ENCODE measurements around the gene GSK3B.

The GSK3B gene

DNA sequence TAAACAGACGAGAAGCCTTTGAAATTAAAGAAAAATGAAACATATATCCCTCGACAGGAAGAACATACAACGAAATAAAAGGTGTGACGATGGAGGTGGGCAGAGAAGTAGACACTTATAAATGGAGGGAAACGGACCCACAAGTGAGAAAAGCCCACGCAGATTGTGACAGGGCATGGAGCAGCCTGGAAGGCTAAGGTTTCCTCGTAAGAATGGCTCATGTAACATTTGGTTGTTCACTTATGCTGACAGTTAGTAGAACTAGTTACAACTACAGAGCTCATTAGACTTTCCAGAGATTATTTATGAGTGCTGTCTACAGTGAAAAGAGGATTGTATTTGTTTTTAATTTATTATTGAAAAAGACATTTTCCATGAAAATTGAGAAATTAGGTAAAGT lies 229.8 kb downstream of the GSK3B start:
- no peak for DNase-seq

DNA sequence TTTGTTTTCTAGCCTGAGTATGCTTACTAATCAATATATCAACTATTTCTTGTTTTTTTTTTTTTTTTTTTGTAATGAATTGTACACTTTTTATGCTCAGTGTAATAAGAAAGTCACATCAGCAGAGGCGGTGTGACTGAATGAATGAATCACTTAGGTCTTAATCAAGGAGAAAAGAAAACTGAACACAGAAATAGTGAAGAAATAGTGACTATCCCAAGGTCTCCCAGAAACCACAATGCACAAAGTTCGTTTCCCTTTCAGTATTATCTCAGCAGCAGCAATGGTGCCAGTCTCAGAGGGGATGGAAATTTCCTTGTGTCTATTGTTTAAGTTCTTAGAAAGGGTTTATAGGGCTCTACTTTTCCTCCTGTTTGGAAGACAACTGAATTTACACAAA lies 231.6 kb downstream of the GSK3B start:
- no peak for DNase-seq

DNA sequence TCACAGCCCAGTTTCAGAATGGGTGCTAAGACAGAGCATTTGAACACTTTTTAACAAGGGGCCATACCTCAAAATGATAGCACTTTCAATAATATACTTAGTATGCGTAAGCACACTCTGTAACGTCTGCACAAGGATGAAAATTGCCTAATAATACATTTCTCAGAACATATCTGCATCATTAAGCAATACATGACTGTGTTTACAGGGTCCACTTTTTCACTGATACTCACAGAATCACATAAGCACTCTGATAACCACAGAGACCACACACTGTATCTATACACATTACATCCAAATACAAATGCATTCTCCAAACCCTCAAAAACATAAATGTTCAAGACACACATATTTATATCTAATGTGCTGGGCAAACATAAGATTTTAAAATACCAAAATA lies 232.6 kb downstream of the GSK3B start:
- no peak for DNase-seq

GRCh38 chr3:119859728-119860127 lies 234.5 kb downstream of the GSK3B start:
- no peak for DNase-seq

DNA sequence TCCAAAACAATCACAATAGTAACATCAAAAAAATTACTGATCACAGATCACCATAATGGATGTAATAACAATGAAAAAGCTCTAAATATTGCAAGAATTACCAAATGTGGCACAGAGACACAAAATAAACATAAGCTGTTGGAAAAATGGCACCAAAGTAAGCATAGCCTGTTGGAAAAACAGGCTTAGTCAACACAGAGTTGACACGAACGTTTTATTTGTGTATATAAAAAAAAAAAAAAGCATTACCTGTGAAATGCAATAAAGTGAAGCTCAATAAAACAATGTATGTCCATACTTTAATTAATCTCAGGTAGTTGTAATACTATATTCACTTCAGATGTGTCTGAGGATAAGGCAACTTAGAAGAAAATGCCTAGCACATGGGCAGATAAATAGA lies 235.3 kb downstream of the GSK3B start:
- no peak for DNase-seq

DNA sequence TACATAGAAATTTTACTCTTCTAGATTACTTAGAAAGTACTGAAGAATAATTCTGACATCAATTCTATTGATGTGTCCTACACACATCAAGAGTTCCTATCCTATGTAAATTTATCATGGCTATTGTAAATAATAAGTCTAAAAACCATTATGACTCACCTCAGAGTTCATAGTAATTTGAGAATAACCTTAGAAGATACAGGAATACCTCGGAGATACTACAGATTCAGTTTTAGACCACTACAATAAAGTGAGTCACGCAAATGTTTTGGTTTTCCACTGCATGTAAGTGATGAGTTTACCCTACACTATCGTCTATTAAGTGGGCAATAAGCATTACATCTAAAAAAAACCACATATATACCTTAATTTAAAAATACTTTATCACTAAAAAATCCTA lies 237.6 kb downstream of the GSK3B start:
- DNase-seq = no peak

GRCh38 chr3:119849126-119849525 lies 245.1 kb downstream of the GSK3B start:
- DNase-seq = no peak

GRCh38 chr3:119841808-119842471 lies 252.3 kb downstream of the GSK3B start:
- DNase-seq = no peak

DNA sequence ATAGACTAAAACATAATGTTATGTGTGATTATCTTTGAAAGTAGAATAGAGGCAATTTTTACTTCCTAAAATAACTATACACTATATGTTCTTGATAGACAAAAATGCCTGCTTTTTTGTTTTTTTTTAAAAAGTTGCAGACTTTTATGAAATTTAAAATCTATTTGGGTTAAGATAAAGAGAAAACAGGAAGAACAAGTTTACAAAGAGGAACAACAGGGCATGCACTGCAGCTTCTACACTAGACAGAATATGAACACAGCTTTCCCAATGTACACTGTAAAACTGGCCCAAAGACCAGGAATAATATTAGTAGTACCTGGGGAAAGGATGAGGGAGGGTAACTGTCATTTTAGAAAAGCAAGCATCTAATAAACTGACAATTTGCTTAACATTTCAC lies 258.7 kb downstream of the GSK3B start:
- no peak for DNase-seq

DNA sequence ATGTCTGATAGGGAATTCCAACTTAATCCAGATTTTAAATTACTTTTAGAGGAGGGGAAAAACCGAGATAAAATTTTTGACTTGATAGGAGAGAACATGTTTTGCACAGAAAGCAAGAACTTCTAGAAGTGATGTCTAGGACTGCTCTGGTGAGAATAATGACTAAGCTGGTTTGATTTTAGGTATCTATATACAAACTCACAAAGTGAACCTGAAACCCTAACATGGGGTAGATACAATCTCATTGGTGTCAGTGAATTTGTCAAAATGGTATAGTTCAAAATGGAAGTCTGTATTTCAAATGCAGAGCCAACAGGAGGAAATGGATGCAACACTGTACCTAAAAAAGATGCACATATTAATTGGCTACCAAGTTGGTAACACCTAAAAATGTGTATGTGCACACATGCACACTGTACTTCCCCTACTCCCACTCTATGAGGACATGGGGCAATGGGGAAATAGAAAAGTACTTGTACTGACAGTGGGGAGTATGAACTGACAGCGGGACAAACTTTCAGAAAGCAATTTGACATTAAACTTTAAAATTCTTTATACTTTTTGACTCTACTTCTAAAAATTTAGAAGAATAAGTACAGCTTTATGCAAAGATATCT lies 259.4 kb downstream of the GSK3B start:
- DNase-seq = no peak

DNA sequence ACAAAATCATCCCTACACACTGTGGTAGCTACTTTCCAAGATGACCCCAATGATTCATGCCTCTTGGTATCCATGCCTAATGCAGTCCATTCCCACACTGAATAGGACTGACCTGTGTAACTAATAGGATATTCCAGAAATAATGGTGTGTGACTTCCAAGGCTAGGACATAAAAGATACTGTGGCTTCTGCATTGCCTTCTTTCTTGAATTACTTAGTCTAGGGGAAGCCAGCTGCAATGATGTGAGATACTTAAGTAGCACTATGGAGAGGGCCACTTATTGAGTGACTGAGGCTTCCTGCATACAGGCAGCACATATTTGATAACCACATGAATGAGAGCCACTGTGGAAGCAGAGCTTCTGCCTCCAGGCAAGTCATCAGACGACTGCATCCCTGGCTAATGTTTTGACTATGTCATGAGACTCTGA lies 262.3 kb downstream of the GSK3B start:
- no peak for DNase-seq

DNA sequence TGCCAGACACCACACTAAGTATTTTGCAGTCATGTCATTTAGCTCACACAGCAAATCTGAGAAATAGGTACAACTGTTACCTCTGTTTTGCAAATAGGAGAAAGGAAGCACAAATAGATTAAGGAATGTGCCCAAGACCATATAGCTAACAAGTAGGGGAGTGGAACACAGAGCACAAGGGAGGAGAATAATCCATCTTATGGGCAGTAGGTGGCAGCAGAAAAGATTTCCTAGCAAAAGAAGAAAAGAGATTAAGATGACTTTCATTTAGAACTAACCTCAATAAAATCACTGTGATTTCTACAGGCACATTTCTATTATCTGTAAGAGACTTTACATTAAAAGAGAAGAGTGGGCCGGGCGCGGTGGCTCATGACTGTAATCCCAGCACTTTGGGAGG lies 263.2 kb downstream of the GSK3B start:
- DNase-seq = no peak

DNA sequence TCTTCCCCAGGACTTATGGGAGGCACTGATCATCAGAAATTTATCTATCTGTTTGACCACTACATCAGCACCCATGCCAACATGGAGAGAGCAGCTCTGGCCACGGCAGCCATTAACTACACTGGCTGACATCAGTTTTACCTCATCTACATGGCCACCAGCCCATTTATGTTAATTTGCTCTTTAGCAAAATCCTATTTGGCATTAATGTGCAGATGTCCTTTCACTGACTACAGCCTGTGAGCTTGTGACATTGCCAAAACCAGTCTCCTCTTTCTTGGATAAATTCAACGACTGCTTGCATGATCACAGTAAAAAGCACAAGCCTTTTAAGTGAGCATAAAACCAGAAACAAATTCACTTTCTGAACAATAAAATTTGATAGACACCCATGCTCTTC lies 264.8 kb downstream of the GSK3B start:
- no peak for DNase-seq

DNA sequence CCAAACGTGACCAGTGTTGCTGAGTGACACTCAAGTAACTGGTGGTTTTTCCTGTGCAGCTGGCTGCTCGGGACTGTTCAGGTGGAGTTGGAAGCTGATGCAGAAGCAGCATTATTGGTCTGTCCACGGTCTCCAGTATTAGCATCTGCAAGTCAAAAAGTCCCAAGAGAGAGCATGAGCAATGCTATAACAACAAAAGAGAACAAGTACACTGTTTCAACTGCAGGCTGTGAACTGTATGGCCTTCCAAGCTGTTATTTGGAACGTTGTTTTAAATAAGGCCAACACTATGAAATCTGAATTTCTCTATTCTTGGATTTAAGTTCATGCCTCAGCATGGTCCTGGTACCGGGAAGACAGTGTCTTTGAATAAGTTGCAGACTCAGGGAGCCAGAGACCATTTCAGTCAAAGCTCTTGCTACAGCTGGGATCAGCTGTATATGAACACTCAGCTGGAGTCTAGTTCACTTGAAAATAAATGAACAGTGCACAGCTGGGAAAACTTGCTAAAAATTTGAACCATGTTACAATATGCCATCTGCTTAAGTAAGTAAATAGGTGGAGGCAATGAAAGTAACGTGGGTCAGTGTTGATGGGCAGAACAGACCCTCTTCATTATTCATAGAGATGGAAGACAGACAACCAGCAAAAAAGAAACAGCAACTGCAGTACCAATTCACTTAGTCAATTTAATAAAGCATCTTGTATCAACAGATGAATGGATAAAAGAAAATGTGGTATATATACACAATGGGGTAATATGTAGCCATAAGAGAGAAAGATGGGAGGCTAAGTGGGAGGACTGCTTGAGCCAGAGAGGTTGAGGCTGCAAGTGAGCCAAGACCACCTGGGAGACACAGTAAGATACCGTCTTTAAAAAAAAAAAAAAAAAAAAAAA lies 267.3 kb downstream of the GSK3B start:
- no peak for DNase-seq

DNA sequence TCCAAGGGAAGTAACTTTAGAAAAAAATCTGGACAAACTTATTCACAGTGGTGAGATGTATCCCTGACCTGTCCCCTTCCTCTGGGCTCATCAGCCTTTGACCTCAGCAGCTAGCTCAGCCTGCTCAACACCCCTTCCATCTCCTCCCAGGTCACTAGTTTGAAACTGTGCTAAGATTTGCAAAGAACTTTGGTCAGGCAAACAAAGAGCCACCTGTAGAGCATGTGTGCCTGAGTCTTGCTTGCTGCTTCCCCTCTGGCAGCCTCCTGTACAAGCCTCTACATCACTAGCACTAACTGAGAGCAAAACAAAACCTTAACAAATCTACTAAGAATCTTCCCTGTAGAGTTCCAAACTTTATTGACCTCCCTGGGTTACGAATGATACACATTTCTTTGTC lies 268.4 kb downstream of the GSK3B start:
- DNase-seq = no peak

DNA sequence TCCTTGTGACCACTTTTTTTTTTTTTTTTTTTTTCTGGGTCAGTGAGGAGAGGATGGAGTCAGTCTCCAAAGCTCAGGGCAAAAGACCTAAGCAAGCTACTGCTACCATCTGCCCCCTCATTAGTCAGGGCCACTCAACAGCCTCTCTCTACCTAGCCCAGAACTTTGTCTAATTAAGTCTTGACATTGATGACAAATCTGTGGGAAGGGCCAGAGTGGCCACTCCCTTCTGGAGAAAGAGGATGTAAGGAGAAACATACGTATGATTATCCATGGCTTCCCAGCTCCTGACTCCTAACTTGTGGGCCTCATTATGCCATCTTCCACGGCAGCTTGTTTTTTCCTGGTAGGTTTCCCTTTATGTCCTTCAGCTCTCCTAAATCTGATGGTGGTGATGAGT lies 274.4 kb downstream of the GSK3B start:
- no peak for DNase-seq

DNA sequence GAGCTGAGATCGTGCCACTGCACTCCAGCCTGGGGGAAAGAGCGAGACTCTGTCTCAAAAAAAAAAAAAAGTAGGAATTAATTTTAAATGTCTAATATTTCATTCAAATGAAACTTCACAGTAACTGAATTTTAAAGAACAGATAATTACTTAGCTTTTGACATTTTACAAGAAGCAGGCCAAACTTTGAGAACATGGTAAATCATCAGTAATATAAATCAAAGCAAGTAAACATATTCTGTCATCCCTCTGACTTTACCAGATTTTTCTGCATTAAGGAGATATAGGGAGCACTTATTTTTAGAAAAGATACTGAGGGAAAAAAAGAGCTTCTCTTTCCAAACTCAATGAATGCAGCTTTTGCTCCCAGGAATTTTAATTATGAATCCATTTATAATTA lies 275.3 kb downstream of the GSK3B start:
- no peak for DNase-seq

- no peak for DNase-seq
Measured at GRCh38 chr3:119817583-119818363, 276.5 kb downstream of the GSK3B start.

GRCh38 chr3:119817071-119817470 lies 277.2 kb downstream of the GSK3B start:
- DNase-seq = no peak

- no peak for DNase-seq
Measured at GRCh38 chr3:119815716-119816115, 278.5 kb downstream of the GSK3B start.

DNA sequence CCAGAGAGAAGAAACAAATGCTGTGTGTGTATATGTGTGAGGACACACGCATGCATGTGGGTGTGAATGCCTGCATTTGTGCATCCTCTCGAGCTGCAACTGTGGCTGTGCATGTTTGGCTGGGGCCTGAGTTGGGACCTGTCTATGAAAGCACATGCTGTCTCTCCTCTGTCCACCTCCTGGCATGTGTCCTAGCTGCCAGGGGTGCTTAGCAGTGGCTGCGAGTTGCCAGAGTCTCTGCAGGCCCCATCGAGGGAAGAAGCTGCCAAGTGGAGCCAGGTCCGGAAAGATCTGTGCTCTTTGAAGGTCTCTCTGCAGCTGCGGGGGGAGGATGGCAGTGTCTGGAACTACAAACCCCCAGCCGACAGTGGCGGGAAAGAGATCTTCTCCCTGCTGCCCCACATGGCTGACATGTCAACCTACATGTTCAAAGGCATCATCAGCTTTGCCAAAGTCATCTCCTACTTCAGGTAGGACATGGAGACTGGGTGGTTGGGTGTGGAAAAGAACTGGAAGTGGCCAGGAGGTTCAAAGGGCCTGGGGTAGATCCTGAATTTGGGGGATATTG lies 281.7 kb downstream of the GSK3B start:
- DNase-seq = no peak

GRCh38 chr3:119810018-119810435 lies 284.2 kb downstream of the GSK3B start:
- no peak for DNase-seq

All from NCI-H226 (cell line).